ENCODE data around the gene CMSS1.
A peak's percentile ranks its signal among the peaks of the same experiment; 100 is the strongest.

The CMSS1 gene

DNA sequence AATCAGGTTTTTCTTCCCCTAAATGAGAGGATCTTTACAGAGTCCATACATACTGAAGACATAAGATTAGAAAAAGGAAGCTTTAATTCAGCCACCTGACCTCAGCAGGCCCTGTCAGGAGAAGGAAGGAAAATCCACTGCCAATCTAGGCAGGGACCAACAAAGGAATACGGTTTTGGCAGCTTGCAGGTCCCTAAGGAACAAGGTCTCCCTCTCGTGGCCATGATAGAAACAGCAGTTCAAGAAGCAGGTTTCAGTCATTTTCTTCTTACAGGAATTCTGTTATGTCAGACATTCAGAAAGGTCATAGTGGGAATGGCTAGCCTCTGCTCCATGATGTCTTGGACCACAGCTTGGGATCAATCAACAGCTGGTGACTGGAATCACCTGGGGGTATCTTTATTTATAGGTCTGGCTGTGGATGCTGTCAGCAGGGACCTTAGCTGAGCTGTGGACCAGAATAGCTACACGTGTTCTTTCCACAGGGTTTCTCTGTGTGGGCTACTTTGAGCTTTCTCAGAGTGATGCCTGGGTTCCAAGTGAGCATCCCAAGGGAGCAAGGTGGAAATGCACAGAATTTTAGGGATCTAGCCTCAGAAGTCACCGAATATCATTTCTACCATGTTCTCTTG lies 9.4 kb upstream of the CMSS1 start:
- Histone ChIP-seq H3K27me3 (ENCODE audit: insufficient read depth, low read length) (no peaks in the 10 kb centered on the region), H4K20me1 (ENCODE audit: insufficient read depth, low read length) (no peaks in the 10 kb centered on the region), H3K4me2 (ENCODE audit: low read length) (no peak overlapping the region), H3K27ac (ENCODE audit: low read depth, low read length, poor library complexity, severe bottlenecking) (no peak overlapping the region), H3K9me3 (ENCODE audit: low read length) (peaks cover 13% of the 10 kb centered on the region), H2AFZ (ENCODE audit: low read length) (no peak overlapping the region), H3K9ac (ENCODE audit: low read length) (no peak overlapping the region), H3K4me3 (ENCODE audit: low read depth, low read length, poor library complexity, severe bottlenecking) (no peak overlapping the region), H3F3A (ENCODE audit: insufficient read depth, low read length) (no peaks in the 10 kb centered on the region), H3K79me2 (ENCODE audit: insufficient read depth, low read length) (no peaks in the 10 kb centered on the region), H3K36me3 (ENCODE audit: insufficient read depth, low read length) (no peaks in the 10 kb centered on the region), H3K4me1 (ENCODE audit: insufficient read depth, low read length, severe bottlenecking) (no peaks in the 10 kb centered on the region), H3K9me2 (ENCODE audit: low read depth, low read length) (no peaks in the 10 kb centered on the region)
- TF ChIP-seq EZH2 (IDR thresholded peaks at IDR 0.05; ENCODE audit: borderline replicate concordance, low read length): no peak
- TF ChIP-seq, protein P1, sequence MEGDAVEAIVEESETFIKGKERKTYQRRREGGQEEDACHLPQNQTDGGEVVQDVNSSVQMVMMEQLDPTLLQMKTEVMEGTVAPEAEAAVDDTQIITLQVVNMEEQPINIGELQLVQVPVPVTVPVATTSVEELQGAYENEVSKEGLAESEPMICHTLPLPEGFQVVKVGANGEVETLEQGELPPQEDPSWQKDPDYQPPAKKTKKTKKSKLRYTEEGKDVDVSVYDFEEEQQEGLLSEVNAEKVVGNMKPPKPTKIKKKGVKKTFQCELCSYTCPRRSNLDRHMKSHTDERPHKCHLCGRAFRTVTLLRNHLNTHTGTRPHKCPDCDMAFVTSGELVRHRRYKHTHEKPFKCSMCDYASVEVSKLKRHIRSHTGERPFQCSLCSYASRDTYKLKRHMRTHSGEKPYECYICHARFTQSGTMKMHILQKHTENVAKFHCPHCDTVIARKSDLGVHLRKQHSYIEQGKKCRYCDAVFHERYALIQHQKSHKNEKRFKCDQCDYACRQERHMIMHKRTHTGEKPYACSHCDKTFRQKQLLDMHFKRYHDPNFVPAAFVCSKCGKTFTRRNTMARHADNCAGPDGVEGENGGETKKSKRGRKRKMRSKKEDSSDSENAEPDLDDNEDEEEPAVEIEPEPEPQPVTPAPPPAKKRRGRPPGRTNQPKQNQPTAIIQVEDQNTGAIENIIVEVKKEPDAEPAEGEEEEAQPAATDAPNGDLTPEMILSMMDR (IDR thresholded peaks at IDR 0.05; ENCODE audit: low read length): peak; percentile 83

DNA sequence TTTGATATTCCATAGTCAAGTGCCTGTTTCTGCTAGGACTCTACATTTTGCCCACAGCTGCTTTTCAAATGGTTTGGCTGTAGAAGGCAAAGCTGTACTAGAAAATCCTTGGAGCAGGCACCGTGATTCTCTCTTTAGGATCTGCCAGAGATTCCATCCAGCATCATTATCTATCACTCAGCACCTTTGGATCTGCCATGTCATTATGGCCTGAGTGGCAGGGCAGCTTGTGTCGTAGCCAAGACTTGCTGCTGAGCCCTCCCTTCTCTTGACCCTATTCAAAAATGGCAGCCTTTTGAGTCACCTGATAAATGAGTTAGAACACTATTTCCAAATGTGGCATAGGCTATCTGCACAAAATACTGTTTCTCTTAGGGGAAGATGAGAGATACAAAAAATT lies 8.1 kb upstream of the CMSS1 start:
- no peak overlapping the region for H3K9ac ChIP-seq (ENCODE audit: low read length)
- no peak overlapping the region for H3K4me3 ChIP-seq (ENCODE audit: low read depth, low read length, poor library complexity, severe bottlenecking)
- H3K9me3 ChIP-seq (ENCODE audit: low read length): peaks cover 11% of the 10 kb centered on the region
- H4K20me1 ChIP-seq (ENCODE audit: insufficient read depth, low read length): no peaks in the 10 kb centered on the region
- H3K27me3 ChIP-seq (ENCODE audit: insufficient read depth, low read length): no peaks in the 10 kb centered on the region
- no peaks in the 10 kb centered on the region for H3F3A ChIP-seq (ENCODE audit: insufficient read depth, low read length)
- H3K9me2 ChIP-seq (ENCODE audit: low read depth, low read length): no peaks in the 10 kb centered on the region
- no peak overlapping the region for H3K27ac ChIP-seq (ENCODE audit: low read depth, low read length, poor library complexity, severe bottlenecking)
- no peak overlapping the region for H3K4me2 ChIP-seq (ENCODE audit: low read length)
- no peak overlapping the region for H2AFZ ChIP-seq (ENCODE audit: low read length)
- no peaks in the 10 kb centered on the region for H3K36me3 ChIP-seq (ENCODE audit: insufficient read depth, low read length)
- no peaks in the 10 kb centered on the region for H3K79me2 ChIP-seq (ENCODE audit: insufficient read depth, low read length)
- TF ChIP-seq, protein P1 (IDR thresholded peaks at IDR 0.05; ENCODE audit: low read length): no peak
- no peaks in the 10 kb centered on the region for H3K4me1 ChIP-seq (ENCODE audit: insufficient read depth, low read length, severe bottlenecking)

DNA sequence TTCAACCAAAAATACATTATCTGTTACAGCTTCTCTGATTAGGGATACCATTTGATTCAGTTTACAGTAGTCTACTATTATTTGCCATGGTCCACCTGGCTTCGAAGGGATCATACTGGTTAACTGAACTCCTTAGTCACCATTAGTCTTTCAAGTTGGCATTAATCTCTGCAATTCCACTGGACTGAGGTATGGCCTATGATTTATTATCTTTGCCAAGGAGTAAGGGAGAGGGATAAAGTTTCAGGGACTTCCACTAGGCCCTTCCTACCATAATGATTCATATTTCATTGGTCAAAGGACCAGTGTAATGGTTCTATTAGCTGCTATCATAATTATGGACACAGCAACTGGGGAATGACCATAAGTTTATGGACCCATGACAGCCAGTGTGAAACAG lies 7.3 kb upstream of the CMSS1 start:
- H3K9me3 ChIP-seq (ENCODE audit: low read length): 0 out of 2 replicates have a peak, but pooled peaks cover 4% of the 10 kb centered on the region
- H3K27ac ChIP-seq (ENCODE audit: low read depth, low read length, poor library complexity, severe bottlenecking): no peak overlapping the region
- H3K9me2 ChIP-seq (ENCODE audit: low read depth, low read length): no peaks in the 10 kb centered on the region
- H3K4me3 ChIP-seq (ENCODE audit: low read depth, low read length, poor library complexity, severe bottlenecking): no peak overlapping the region
- H4K20me1 ChIP-seq (ENCODE audit: insufficient read depth, low read length): no peaks in the 10 kb centered on the region
- no peak for TF ChIP-seq EZH2 (IDR thresholded peaks at IDR 0.05; ENCODE audit: borderline replicate concordance, low read length)
- TF ChIP-seq, protein P1 (IDR thresholded peaks at IDR 0.05; ENCODE audit: low read length): no peak
- H3K4me1 ChIP-seq (ENCODE audit: insufficient read depth, low read length, severe bottlenecking): no peaks in the 10 kb centered on the region
- no peaks in the 10 kb centered on the region for H3F3A ChIP-seq (ENCODE audit: insufficient read depth, low read length)
- no peaks in the 10 kb centered on the region for H3K36me3 ChIP-seq (ENCODE audit: insufficient read depth, low read length)
- H3K4me2 ChIP-seq (ENCODE audit: low read length): no peak overlapping the region
- no peak overlapping the region for H2AFZ ChIP-seq (ENCODE audit: low read length)
- H3K9ac ChIP-seq (ENCODE audit: low read length): no peak overlapping the region
- H3K79me2 ChIP-seq (ENCODE audit: insufficient read depth, low read length): no peaks in the 10 kb centered on the region
- H3K27me3 ChIP-seq (ENCODE audit: insufficient read depth, low read length): no peaks in the 10 kb centered on the region

Measured in OCI-LY1 (cell line).